Progenitor cell of endocrine pancreas (in vitro differentiated cells): ENCODE results near the gene EPC2. TPM values are rescaled to one million over a fixed set of nuclear protein-coding genes. Genes with fewer than 3 reads are reported as not detected.

ENCODE experiments used
- DNase-seq: peaks from one replicate; pipeline ENCODE4 v3.0.0; 2021; ENCODE audit warnings: low spot score; ENCODE audit not compliant: unreplicated experiment
- H3K27ac Mint-ChIP-seq: 2 replicates; pipeline ENCODE4 v1.8.0; 2021; ENCODE audit warnings: mild to moderate bottlenecking, moderate library complexity, mixed read lengths
- H3K27me3 Mint-ChIP-seq: 2 replicates; pipeline ENCODE4 v1.8.0; 2021; ENCODE audit warnings: mixed read lengths
- H3K36me3 Mint-ChIP-seq: 2 replicates; pipeline ENCODE4 v1.8.0; 2022; ENCODE audit warnings: mixed read lengths; ENCODE audit not compliant: insufficient read depth
- H3K4me1 Mint-ChIP-seq: 2 replicates; pipeline ENCODE4 v1.8.0; 2021; ENCODE audit warnings: low read depth, mixed read lengths
- H3K4me3 Mint-ChIP-seq: 2 replicates; pipeline ENCODE4 v1.8.0; 2021; ENCODE audit warnings: low read depth, mild to moderate bottlenecking, moderate library complexity, mixed read lengths
- H3K9me3 Mint-ChIP-seq: 2 replicates; pipeline ENCODE4 v1.8.0; 2021; ENCODE audit warnings: low read depth, mixed read lengths
- total RNA-seq: library from RNA; stranded (reverse); gene quantifications from 2 replicates; pipeline ENCODE4 v1.2.1, GENCODE V29; 2021
- TF ChIP-seq, protein P1 (sequence below): fragments of 200-600 bp; sonication (generic); IDR thresholded peaks from one replicate; pipeline ENCODE4 v1.5.0; 2021; ENCODE audit warnings: antibody characterized with exemption, mild to moderate bottlenecking; ENCODE audit not compliant: unreplicated experiment

Gene EPC2
- total RNA-seq, 1 donor from 2014 or later = 53.1 TPM

DNA sequence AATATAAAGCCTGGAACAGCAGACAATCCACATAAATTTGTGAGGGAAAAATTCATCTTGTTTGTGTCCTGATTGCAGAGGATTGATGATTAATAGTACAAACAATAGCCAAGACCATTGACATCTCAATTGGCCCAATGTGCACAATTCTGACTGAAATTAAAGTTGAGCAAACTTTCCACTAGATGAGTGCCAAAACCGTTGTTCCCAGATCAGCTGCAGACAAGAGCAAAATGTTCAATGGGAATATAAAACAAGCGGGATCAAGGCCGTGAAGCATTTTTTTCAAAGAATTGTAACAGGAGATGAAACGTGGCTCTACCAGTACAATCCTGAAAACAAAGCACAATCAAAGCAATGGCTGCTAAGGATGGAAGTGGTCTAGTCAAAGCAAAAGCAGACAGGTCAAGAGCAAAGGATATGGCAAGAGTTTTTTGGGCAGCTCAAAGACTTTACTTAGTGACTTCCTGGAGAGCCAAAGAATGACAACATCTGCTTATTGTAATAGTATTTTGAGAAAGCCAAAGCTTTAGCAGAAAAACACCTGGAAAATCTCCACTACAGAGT, 174.6 kb downstream of the EPC2 start:
- DNase-seq = no peak
- Mint-ChIP-seq H3K27ac (no peak overlapping the region), H3K9me3 (no peaks in the 10 kb centered on the region), H3K36me3 (no peaks in the 10 kb centered on the region), H3K27me3 (peaks cover 5% of the 10 kb centered on the region), H3K4me1 (no peaks in the 10 kb centered on the region), H3K4me3 (no peak overlapping the region)
- TF ChIP-seq, protein P1, sequence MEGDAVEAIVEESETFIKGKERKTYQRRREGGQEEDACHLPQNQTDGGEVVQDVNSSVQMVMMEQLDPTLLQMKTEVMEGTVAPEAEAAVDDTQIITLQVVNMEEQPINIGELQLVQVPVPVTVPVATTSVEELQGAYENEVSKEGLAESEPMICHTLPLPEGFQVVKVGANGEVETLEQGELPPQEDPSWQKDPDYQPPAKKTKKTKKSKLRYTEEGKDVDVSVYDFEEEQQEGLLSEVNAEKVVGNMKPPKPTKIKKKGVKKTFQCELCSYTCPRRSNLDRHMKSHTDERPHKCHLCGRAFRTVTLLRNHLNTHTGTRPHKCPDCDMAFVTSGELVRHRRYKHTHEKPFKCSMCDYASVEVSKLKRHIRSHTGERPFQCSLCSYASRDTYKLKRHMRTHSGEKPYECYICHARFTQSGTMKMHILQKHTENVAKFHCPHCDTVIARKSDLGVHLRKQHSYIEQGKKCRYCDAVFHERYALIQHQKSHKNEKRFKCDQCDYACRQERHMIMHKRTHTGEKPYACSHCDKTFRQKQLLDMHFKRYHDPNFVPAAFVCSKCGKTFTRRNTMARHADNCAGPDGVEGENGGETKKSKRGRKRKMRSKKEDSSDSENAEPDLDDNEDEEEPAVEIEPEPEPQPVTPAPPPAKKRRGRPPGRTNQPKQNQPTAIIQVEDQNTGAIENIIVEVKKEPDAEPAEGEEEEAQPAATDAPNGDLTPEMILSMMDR = no peak

DNA sequence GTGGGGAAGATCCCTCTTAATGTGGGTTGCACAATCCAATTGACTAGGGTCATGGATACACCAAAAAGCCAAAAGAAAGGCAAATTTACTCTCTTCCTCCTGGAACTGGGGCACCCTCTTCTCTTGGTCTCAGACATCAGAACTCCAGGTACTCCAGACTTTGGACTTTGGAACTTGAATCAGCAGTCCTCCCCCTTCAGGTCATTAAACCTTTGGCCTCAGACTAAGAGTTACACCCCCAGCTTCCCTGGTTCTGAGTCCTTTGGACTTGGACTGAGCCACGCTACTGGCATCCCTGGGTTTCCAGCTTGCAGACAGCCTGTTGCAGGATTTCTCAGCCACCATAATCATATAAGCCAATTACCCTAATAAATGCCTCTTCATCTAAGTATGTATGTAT, 179.6 kb downstream of the EPC2 start:
- TF ChIP-seq, protein P1 = no peak
- Mint-ChIP-seq H3K9me3 (no peaks in the 10 kb centered on the region), H3K27me3 (no peaks in the 10 kb centered on the region), H3K27ac (no peak overlapping the region), H3K4me3 (no peak overlapping the region), H3K4me1 (no peaks in the 10 kb centered on the region), H3K36me3 (no peaks in the 10 kb centered on the region)
- DNase-seq = no peak

DNA sequence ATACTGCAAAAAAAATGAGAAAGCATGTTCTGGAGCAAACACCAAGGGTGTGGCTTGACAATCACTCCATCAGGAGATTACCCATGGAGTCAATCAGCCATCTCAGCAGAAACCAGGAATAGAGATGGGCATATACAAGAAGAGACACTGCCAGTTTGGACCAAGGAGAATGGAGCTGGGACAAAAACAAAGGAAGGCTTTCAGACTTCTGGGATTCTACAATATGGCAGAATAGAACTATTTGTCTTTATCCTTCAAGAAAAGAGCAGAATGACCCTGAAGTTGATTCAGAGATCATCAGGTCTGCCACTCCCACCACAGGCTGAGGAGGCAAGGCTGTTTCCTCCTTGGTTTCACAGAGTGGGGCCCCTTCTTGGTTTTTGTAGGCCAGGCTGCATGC, 182.2 kb downstream of the EPC2 start:
- TF ChIP-seq, protein P1 = no peak
- H3K36me3 Mint-ChIP-seq = no peaks in the 10 kb centered on the region
- no peak overlapping the region for H3K27ac Mint-ChIP-seq
- no peaks in the 10 kb centered on the region for H3K4me1 Mint-ChIP-seq
- no peaks in the 10 kb centered on the region for H3K9me3 Mint-ChIP-seq
- peaks cover 5% of the 10 kb centered on the region for H3K27me3 Mint-ChIP-seq
- DNase-seq = no peak
- no peak overlapping the region for H3K4me3 Mint-ChIP-seq

DNA sequence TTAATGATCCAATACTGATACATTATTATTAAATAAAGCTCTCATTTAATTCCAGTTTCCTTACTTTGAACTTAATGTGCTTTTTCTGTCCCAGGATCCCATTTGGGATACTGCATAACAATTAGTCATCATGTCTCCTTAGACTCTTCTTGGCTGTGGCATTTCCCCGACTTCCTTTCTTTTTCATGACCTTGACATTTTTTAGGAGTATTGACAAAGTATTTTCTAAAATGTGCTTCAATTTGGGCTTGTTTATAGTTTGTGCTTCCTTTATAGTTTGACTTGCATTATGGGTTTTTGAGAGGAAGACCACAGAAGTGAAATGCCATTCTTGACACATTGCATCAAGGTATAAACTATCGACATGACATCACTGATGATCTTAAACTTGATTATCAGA, 184.4 kb downstream of the EPC2 start:
- H3K27ac Mint-ChIP-seq = no peak overlapping the region
- TF ChIP-seq, protein P1 = no peak
- H3K4me1 Mint-ChIP-seq = no peaks in the 10 kb centered on the region
- no peaks in the 10 kb centered on the region for H3K36me3 Mint-ChIP-seq
- DNase-seq = no peak
- H3K4me3 Mint-ChIP-seq = no peak overlapping the region
- H3K27me3 Mint-ChIP-seq = peaks cover 9% of the 10 kb centered on the region
- H3K9me3 Mint-ChIP-seq = no peaks in the 10 kb centered on the region

DNA sequence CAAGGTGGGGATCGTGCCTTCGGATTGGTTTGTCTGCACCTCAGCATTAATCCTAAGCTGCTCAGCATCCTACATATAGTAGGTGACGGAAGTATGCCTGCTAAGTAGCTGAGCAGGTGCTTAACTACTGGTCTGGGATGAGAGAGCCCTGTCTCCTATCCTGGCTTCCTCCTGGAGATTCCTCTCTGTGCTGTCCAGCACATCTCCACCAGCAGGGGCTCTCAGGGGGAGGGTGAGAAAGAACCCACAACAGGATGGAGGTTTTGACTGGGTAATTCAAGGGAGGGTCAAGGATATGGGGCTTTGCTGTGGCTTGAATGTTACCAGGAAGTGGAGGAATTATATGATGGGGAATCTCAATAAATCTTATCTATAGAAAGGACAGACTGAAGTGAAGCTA, 185.1 kb downstream of the EPC2 start:
- no peaks in the 10 kb centered on the region for H3K9me3 Mint-ChIP-seq
- DNase-seq = no peak
- H3K4me3 Mint-ChIP-seq = no peak overlapping the region
- no peaks in the 10 kb centered on the region for H3K36me3 Mint-ChIP-seq
- no peaks in the 10 kb centered on the region for H3K4me1 Mint-ChIP-seq
- no peak overlapping the region for H3K27ac Mint-ChIP-seq
- peaks cover 9% of the 10 kb centered on the region for H3K27me3 Mint-ChIP-seq
- TF ChIP-seq, protein P1 = no peak
